H1 (cell line): Measurements from ENCODE around the gene LTB. TPM values are rescaled to one million over a fixed set of nuclear protein-coding genes. Genes with fewer than 3 reads are reported as not detected.

Source experiments
- EGR1 ChIP-seq: IDR thresholded peaks from 2 replicates; pipeline ENCODE4 v1.6.1; 2011; ENCODE audit warnings: low read depth, low read length, borderline replicate concordance
- EP300 ChIP-seq, 2 experiments: IDR thresholded peaks; 1 replicate in 1 of 2; 2 replicates in 1 of 2; pipeline ENCODE4 v1.6.1; 2011 to 2012; ENCODE audit warnings: low read depth in 2 of 2, low read length in 2 of 2, mild to moderate bottlenecking in 2 of 2, borderline replicate concordance in 1 of 2, inconsistent platforms in 1 of 2, moderate library complexity in 1 of 2
- RAD21 ChIP-seq, 2 experiments: IDR thresholded peaks in 1 of 2; conservative IDR thresholded peaks in 1 of 2; 2 replicates each; pipeline ENCODE4 v1.6.1; 2011; ENCODE audit warnings: low read depth in 2 of 2, low read length in 2 of 2, improper control_type of control experiment in 1 of 2, inconsistent platforms in 1 of 2, mild to moderate bottlenecking in 1 of 2, moderate library complexity in 1 of 2
- SIN3A ChIP-seq, 2 experiments: IDR thresholded peaks in 1 of 2; conservative IDR thresholded peaks in 1 of 2; 2 replicates each; pipeline ENCODE4 v1.6.1; 2011 to 2012; ENCODE audit warnings: low read length in 2 of 2, improper control_type of control experiment in 1 of 2, low read depth in 1 of 2, mild to moderate bottlenecking in 1 of 2
- SRF ChIP-seq: IDR thresholded peaks from 2 replicates; pipeline ENCODE4 v1.6.1; 2011; ENCODE audit warnings: mild to moderate bottlenecking, low read depth, low read length, moderate library complexity
- TAF1 ChIP-seq: IDR thresholded peaks from 2 replicates; pipeline ENCODE4 v1.6.1; 2011; ENCODE audit warnings: mild to moderate bottlenecking, low read depth, low read length
- polyA plus RNA-seq, 7 experiments: library from polyadenylated mRNA; depleted of rRNA in 3 of 7; stranded (reverse) in 5 of 7; unstranded in 2 of 7; fragments of >200 nt in 5 of 7; fragments of 200-250 nt in 2 of 7; gene quantifications; 1 replicate in 5 of 7; 2 replicates in 1 of 7; 4 replicates in 1 of 7; pipeline versions ENCODE4 v1.2.1 to v1.2.3, GENCODE V29; 2011 to 2013; ENCODE audit warnings: missing spikeins in 2 of 7, mixed read lengths in 2 of 7
- total RNA-seq: library from RNA; stranded (reverse); fragmentation: NEBNext Ultra II Directional; extraction: Animal tissue kit (Norgen Biotek cat#: 25700); gene quantifications from 2 replicates; pipeline ENCODE4 v1.2.1, GENCODE V29; 2021
- TF ChIP-seq, protein P1 (sequence below): IDR thresholded peaks from 2 replicates; pipeline ENCODE4 v1.6.1; 2012; ENCODE audit warnings: low read length, inconsistent platforms

The LTB gene
- total and polyA plus RNA-seq, 2 of the 8 experiments (the other 6 are each of a cell fraction or from before 2014, with no cell fraction given), result 0.43 to 0.47 TPM

DNA sequence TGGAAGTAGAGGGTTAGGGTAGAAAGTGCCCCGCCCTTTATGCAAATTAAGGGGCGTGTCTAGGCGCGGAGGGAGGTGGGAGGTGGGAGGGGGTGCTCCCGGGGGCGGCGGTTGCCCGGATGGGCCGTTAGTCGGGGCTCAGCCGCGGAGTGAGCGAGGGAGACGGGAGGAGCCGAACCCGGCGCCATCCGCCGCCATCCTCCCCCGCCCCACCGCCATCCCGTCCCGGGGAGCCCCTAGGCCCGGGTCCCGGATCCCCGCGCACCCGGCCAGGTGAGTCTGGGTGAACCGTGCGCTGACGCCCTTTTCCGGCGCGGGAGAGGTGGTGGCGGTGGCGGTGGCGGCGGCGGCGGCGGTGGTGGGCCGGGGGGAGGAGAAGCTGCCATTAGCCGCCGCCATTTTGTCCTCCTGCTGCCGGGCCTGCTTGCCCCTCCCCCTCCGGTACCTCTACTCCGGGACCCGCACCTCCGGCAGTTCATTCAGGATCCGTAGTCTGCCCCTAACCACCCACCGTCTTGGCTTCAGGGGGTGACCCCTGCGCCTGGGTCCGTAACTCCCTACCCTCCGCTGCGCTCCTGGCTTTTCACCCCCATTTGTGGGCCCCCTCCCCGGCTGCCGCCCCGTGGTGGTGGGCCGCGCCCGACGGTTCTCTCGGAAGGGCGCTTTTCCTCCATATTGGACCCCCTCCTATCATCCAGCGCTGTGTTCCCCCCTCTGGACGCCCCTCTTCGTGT, 38.5 kb upstream of the LTB start, which contains the start of gene PRRC2A (continued):
- no peak for TF ChIP-seq RAD21 (IDR thresholded peaks at IDR 0.05 in 1 of 2, conservative IDR thresholded peaks at IDR 0.05 in 1 of 2; ENCODE audit: low read depth in 2 of 2, low read length in 2 of 2)
- peak in 1 of 2 experiments; percentile 63; a peak in 1 of 4 replicates for TF ChIP-seq SIN3A (conservative IDR thresholded peaks at IDR 0.05 in 1 of 2, IDR thresholded peaks at IDR 0.05 in 1 of 2; ENCODE audit: low read depth in 1 of 2, low read length in 2 of 2)
- TF ChIP-seq EGR1, result 0 out of 2 replicates have a peak, but pooled peaks have one; percentile 6
- TF ChIP-seq EP300 (IDR thresholded peaks at IDR 0.05; ENCODE audit: borderline replicate concordance in 1 of 2, low read depth in 2 of 2, low read length in 2 of 2), result peak; percentile 2 to 33; a peak in 2 of 3 replicates
- TF ChIP-seq, protein P1, sequence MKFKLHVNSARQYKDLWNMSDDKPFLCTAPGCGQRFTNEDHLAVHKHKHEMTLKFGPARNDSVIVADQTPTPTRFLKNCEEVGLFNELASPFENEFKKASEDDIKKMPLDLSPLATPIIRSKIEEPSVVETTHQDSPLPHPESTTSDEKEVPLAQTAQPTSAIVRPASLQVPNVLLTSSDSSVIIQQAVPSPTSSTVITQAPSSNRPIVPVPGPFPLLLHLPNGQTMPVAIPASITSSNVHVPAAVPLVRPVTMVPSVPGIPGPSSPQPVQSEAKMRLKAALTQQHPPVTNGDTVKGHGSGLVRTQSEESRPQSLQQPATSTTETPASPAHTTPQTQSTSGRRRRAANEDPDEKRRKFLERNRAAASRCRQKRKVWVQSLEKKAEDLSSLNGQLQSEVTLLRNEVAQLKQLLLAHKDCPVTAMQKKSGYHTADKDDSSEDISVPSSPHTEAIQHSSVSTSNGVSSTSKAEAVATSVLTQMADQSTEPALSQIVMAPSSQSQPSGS, result no peak
- no peak for TF ChIP-seq SRF
- TF ChIP-seq TAF1, result peak; percentile 97
